Vagina (tissue), 2 donors: Measurements from ENCODE around the gene KDM4B.

Experiments used
- POLR2A ChIP-seq, 2 donors: fragments of 450-650 bp; IDR thresholded peaks; one replicate each; pipeline ENCODE4 v1.6.1; 2017; ENCODE audit warnings: antibody characterized with exemption in 2 of 2, mild to moderate bottlenecking in 2 of 2, moderate library complexity in 2 of 2
- TF ChIP-seq, protein P1 (sequence below), 3 experiments: fragments of 450-650 bp in 2 of 3; fragments of 200-600 bp in 1 of 3; sonication (generic) in 1 of 3; IDR thresholded peaks; one replicate each; pipeline ENCODE4 v1.5.1; 2017 to 2019; ENCODE audit warnings: antibody characterized with exemption in 3 of 3, mild to moderate bottlenecking in 2 of 3, moderate library complexity in 2 of 3

GRCh38 chr19:4929186-4929585, 39.7 kb upstream of the KDM4B start:
- TF ChIP-seq, protein P1, sequence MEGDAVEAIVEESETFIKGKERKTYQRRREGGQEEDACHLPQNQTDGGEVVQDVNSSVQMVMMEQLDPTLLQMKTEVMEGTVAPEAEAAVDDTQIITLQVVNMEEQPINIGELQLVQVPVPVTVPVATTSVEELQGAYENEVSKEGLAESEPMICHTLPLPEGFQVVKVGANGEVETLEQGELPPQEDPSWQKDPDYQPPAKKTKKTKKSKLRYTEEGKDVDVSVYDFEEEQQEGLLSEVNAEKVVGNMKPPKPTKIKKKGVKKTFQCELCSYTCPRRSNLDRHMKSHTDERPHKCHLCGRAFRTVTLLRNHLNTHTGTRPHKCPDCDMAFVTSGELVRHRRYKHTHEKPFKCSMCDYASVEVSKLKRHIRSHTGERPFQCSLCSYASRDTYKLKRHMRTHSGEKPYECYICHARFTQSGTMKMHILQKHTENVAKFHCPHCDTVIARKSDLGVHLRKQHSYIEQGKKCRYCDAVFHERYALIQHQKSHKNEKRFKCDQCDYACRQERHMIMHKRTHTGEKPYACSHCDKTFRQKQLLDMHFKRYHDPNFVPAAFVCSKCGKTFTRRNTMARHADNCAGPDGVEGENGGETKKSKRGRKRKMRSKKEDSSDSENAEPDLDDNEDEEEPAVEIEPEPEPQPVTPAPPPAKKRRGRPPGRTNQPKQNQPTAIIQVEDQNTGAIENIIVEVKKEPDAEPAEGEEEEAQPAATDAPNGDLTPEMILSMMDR (IDR thresholded peaks at IDR 0.05), result no peak
- no peak for TF ChIP-seq POLR2A (IDR thresholded peaks at IDR 0.05)
